Measurements from ENCODE around the gene RNF126.

- TF ChIP-seq CTCF (IDR thresholded peaks at IDR 0.05): no peak
- TF ChIP-seq POLR2A (IDR thresholded peaks at IDR 0.05): no peak
Measured at GRCh38 chr19:619286-620002, 43.6 kb downstream of the RNF126 start.

All from body of pancreas (tissue), 4 donors.